Testis (tissue), 3 donors: ENCODE measurements around the gene PTEN. TPM values are rescaled to one million over a fixed set of nuclear protein-coding genes. Genes with fewer than 3 reads are reported as not detected.
"Not testable (repeated sequence)": the region's sequence is repeated elsewhere in the genome, so short reads cannot be mapped to it uniquely, and the experiment has no call there.

ENCODE experiments used
- DNase-seq: peaks from one replicate; pipeline ENCODE4 v3.0.0-alpha.2; 2019
- H3K27ac ChIP-seq, 2 donors: fragments of 200-600 bp; sonication (generic); one replicate each; pipeline ENCODE4 v1.5.1; 2019
- H3K27me3 ChIP-seq: fragments of 200-600 bp; sonication (generic); one replicate; pipeline ENCODE4 v1.5.1; 2019
- H3K36me3 ChIP-seq: fragments of 200-600 bp; sonication (generic); one replicate; pipeline ENCODE4 v1.5.1; 2017; ENCODE audit warnings: low read depth; ENCODE audit errors: missing control alignments
- H3K4me1 ChIP-seq: fragments of 200-600 bp; sonication (generic); one replicate; pipeline ENCODE4 v1.5.1; 2019
- H3K4me3 ChIP-seq, 2 donors: fragments of 200-600 bp; sonication (generic); one replicate each; pipeline ENCODE4 v1.5.1; 2017 to 2019
- H3K9me3 ChIP-seq: fragments of 200-600 bp; sonication (generic); one replicate; pipeline ENCODE4 v1.5.1; 2017
- POLR2A ChIP-seq: fragments of 450-650 bp; IDR thresholded peaks from one replicate; pipeline ENCODE4 v1.6.1; 2017; ENCODE audit warnings: antibody characterized with exemption, mild to moderate bottlenecking, moderate library complexity
- WGBS, 2 donors: methylation state at CpG; one replicate each; pipeline ENCODE4 v1.1.5; 2018; 5-methylcytosine and 5-hydroxymethylcytosine counted together
- intact Hi-C: fragments of 100-400 bp; cut with DNase I; formaldehyde crosslinking; loops from one replicate; pipeline ENCODE4 v1.15.1; 2023; ENCODE audit warnings: low total_unique reads
- polyA plus RNA-seq: library from polyadenylated mRNA; stranded (reverse); fragments of 350-450 nt; fragmentation: Illumina TruSeq; extraction: RNeasy Lipid Tissue Mini Kit (QIAGEN cat#74804); gene quantifications from one replicate; pipeline ENCODE4 v1.2.3, GENCODE V29; 2014; ENCODE audit warnings: low read depth, low replicate concordance; ENCODE audit not compliant: insufficient read depth
- total RNA-seq, 2 donors: library from RNA; depleted of rRNA; stranded (reverse); fragments of >200 nt; gene quantifications; one replicate each; pipeline ENCODE4 v1.2.3, GENCODE V29; 2016
- TF ChIP-seq, protein P1 (sequence below), 3 experiments: fragments of 450-650 bp in 2 of 3; fragments of 200-600 bp in 1 of 3; sonication (generic) in 1 of 3; IDR thresholded peaks; one replicate each; pipeline ENCODE4 v1.5.1; 2016 to 2019; ENCODE audit warnings: antibody characterized with exemption in 3 of 3, mild to moderate bottlenecking in 2 of 3, moderate library complexity in 1 of 3

PTEN gene
- total and polyA plus RNA-seq, 3 donors from 2014 or later = 85.4 to 118 (median 96.8) TPM

DNA sequence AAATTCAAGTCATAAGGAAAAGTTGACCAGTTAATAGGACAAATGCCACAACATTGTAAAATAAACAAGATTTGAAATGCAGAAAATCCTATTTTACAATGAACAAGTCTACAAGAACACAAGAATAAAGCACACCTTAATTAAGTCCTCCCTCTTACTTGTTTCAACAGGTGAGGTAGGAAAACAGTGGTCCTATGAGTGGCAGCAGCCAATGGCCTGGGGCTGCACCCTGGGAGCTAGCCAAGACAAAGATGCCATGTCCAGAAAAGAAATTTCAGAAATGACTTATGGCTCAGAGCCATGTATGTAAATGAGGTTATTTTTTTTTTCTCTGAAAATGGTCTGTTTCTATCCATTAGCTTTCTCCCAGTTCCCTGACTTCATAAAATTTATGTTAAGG, 14.4 kb upstream of the PTEN start:
- TF ChIP-seq, protein P1, sequence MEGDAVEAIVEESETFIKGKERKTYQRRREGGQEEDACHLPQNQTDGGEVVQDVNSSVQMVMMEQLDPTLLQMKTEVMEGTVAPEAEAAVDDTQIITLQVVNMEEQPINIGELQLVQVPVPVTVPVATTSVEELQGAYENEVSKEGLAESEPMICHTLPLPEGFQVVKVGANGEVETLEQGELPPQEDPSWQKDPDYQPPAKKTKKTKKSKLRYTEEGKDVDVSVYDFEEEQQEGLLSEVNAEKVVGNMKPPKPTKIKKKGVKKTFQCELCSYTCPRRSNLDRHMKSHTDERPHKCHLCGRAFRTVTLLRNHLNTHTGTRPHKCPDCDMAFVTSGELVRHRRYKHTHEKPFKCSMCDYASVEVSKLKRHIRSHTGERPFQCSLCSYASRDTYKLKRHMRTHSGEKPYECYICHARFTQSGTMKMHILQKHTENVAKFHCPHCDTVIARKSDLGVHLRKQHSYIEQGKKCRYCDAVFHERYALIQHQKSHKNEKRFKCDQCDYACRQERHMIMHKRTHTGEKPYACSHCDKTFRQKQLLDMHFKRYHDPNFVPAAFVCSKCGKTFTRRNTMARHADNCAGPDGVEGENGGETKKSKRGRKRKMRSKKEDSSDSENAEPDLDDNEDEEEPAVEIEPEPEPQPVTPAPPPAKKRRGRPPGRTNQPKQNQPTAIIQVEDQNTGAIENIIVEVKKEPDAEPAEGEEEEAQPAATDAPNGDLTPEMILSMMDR (IDR thresholded peaks at IDR 0.05) = no peak
- no peak for TF ChIP-seq POLR2A
- Histone ChIP-seq H3K4me3 (no peak overlapping the region), H3K4me1 (no peaks in the 10 kb centered on the region), H3K27me3 (no peaks in the 10 kb centered on the region), H3K36me3 (no peaks in the 10 kb centered on the region), H3K27ac (no peak overlapping the region), H3K9me3 (no peaks in the 10 kb centered on the region)
- no peak for DNase-seq
- intact Hi-C loops = no loop called here

GRCh38 chr10:87850742-87851205, 12.7 kb upstream of the PTEN start:
- peak; percentile 79 for DNase-seq
- 21 to 23% methylated on average over 5 of the region's 5 CpGs for WGBS, 2 donors
- TF ChIP-seq POLR2A = no peak
- TF ChIP-seq, protein P1 (IDR thresholded peaks at IDR 0.05) = peak; percentile 37 to 47 (median 40)
- Histone ChIP-seq H3K27me3 (no peaks in the 10 kb centered on the region), H3K36me3 (no peaks in the 10 kb centered on the region), H3K27ac (no peak overlapping the region), H3K4me3 (no peak overlapping the region), H3K9me3 (no peaks in the 10 kb centered on the region), H3K4me1 (no peaks in the 10 kb centered on the region)
- intact Hi-C loops = loop anchor here (10.0 kb wide), 1 partner anchor 704 kb away; no protein-coding TSS in a partner anchor

- TF ChIP-seq, protein P1 (IDR thresholded peaks at IDR 0.05) = no peak
- no peak for TF ChIP-seq POLR2A
- no peak for DNase-seq
- intact Hi-C loops = loop anchor here (10.0 kb wide), 1 partner anchor 703 kb away; no protein-coding TSS in a partner anchor
Measured at GRCh38 chr10:87852089-87852488, 11.3 kb upstream of the PTEN start.

DNA sequence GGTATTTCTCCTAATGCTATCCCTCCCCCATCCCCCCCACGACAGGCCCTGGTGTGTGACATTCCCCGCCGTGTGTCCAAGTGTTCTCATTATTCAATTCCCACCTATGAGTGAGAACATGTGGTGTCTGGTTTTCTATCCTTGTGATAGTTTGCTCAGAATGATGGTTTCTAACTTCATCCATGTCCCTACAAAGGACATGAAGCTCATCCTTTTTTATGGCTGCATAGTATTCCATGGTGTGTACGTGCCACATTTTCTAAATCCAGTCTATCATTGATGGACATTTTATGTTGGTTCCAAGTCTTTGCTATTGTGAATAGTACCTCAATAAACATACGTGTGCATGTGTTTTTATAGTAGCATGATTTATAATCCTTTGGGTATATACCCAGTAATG, 8.2 kb upstream of the PTEN start:
- intact Hi-C loops = loop anchor here (10.0 kb wide), 1 partner anchor 700 kb away; no protein-coding TSS in a partner anchor

More at GRCh38 chr10:87852089-87852488, 11.3 kb upstream of the PTEN start:
- H3K9me3 ChIP-seq = no peaks in the 10 kb centered on the region
- H3K4me3 ChIP-seq = no peak overlapping the region
- H3K27me3 ChIP-seq = no peaks in the 10 kb centered on the region
- no peaks in the 10 kb centered on the region for H3K4me1 ChIP-seq
- no peak overlapping the region for H3K27ac ChIP-seq
- 92 to 100% methylated on average over 1 of the region's 1 CpG for WGBS, 2 donors
- no peaks in the 10 kb centered on the region for H3K36me3 ChIP-seq

DNA sequence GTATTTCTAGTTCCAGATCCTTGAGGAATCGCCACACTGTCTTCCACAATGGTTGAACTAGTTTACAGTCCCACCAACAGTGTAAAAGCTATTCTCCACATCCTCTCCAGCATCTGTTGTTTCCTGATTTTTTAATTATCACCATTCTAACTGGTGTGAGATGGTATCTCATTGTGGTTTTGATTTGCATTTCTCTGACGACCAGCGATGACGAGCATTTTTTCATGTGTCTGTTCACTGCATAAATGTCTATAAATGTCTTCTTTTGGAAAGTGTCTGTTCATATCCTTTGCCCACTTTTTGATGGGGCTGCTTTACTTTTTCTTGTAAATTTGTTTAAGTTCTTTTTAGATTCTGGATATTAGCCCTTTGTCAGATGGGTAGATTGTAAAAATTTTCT, 7.8 kb upstream of the PTEN start:
- intact Hi-C loops = loop anchor here (10.0 kb wide), 1 partner anchor 699 kb away; no protein-coding TSS in a partner anchor
- H3K36me3 ChIP-seq, DNase-seq, H3K9me3 ChIP-seq, H3K4me3 ChIP-seq, H3K27me3 ChIP-seq, H3K27ac ChIP-seq, H3K4me1 ChIP-seq: not testable (repeated sequence)
- WGBS, 2 donors = 90 to 96% methylated on average over 4 of the region's 4 CpGs

More for the DNA sequence above, 8.2 kb upstream of the PTEN start:
- not testable (repeated sequence) for H3K36me3 ChIP-seq, DNase-seq, H3K27ac ChIP-seq, H3K9me3 ChIP-seq, H3K27me3 ChIP-seq, H3K4me1 ChIP-seq, H3K4me3 ChIP-seq
- 89 to 91% methylated on average over 5 of the region's 5 CpGs for WGBS, 2 donors
